K562 (cell line): ENCODE measurements around the gene CYRIA. TPM values are rescaled to one million over a fixed set of nuclear protein-coding genes. Genes with fewer than 3 reads are reported as not detected.

Source experiments
- ATAC-seq: fragments of 200-7000 bp; cut with Tn5 transposase; 3 replicates; pipeline ENCODE4 v1.9.1; 2020; ENCODE audit warnings: moderate library complexity
- BruUV-seq: library from RNA; stranded (reverse); fragments of 400-500 nt; replicated peaks from 2 replicates; lab custom pipeline; 2021; lab: Mats Ljungman, UMichigan
- CTCF ChIA-PET: fragments of 300-600 bp; formaldehyde crosslinking; extraction: SDS; loops from one replicate; lab custom pipeline; 2021; ENCODE audit warnings: low intra/inter-chr PET ratio; lab: Yijun Ruan, JAX
- POLR2A ChIA-PET: fragments of 300-600, 350-650 bp; sonication (Branson Sonifier 250); formaldehyde crosslinking; extraction: SDS; loops from one replicate; lab custom pipeline; 2021; ENCODE audit warnings: antibody characterized with exemption, inconsistent platforms; lab: Yijun Ruan, JAX
- DNase-seq, 4 experiments: peaks; one replicate each; pipeline versions ENCODE4 v3.0.0 to v3.0.0-alpha.2; 2011 to 2018; ENCODE audit warnings: low spot score in 3 of 4, mixed read lengths in 3 of 4; ENCODE audit errors: extremely low read depth in 1 of 4
- FAIRE-seq: peaks from 2 replicates; lab custom pipeline; 2011; peaks lifted over from hg19 to GRCh38; lab: Jason Lieb, UNC
- H2AFZ ChIP-seq: 2 replicates; pipeline ENCODE4 v1.6.0; 2011; ENCODE audit warnings: low read depth, low read length, control low read depth, inconsistent platforms
- H3K27ac ChIP-seq: fragments of 200-600 bp; 3 replicates; pipeline ENCODE4 v1.8.0; 2011; ENCODE audit warnings: low read depth, mild to moderate bottlenecking, control low read depth, inconsistent platforms, low read length, moderate library complexity, mixed read lengths; ENCODE audit errors: extremely low read depth
- H3K27me3 ChIP-seq, 2 experiments: fragments of 300-600 bp in 1 of 2; 2 replicates in 1 of 2; 3 replicates in 1 of 2; pipeline versions ENCODE4 v1.6.0 to v1.8.0; 2011; ENCODE audit warnings: inconsistent platforms in 2 of 2, low read length in 2 of 2, mild to moderate bottlenecking in 1 of 2, mixed read lengths in 1 of 2, moderate library complexity in 1 of 2; ENCODE audit not compliant: control insufficient read depth in 2 of 2, insufficient read depth in 2 of 2
- H3K36me3 ChIP-seq: fragments of 300-600 bp; 3 replicates; pipeline ENCODE4 v1.8.0; 2011; ENCODE audit warnings: mild to moderate bottlenecking, low read length, inconsistent platforms; ENCODE audit not compliant: control insufficient read depth, insufficient read depth
- H3K4me1 ChIP-seq, 2 experiments: fragments of 200-600 bp in 1 of 2; replicated peaks in 1 of 2; 2 replicates in 1 of 2; 3 replicates in 1 of 2; pipeline versions ENCODE4 v1.5.1 to v1.8.0; 2011; ENCODE audit warnings: inconsistent platforms in 2 of 2, low read length in 2 of 2, mild to moderate bottlenecking in 1 of 2, mixed read lengths in 1 of 2, moderate library complexity in 1 of 2; ENCODE audit not compliant: control insufficient read depth in 2 of 2, insufficient read depth in 2 of 2
- H3K4me2 ChIP-seq: 2 replicates; pipeline ENCODE4 v1.6.1; 2011; ENCODE audit warnings: low read length, control low read depth, inconsistent platforms, mixed read lengths; ENCODE audit not compliant: insufficient read depth
- H3K4me3 ChIP-seq: fragments of 200-600 bp; sonication (generic), shearing (Covaris generic); 2 replicates; pipeline ENCODE4 v1.5.1; 2016; ENCODE audit warnings: control low read depth, inconsistent platforms
- H3K79me2 ChIP-seq: fragments of 200-600 bp; 3 replicates; pipeline ENCODE4 v1.8.0; 2011; ENCODE audit warnings: low read length, inconsistent platforms; ENCODE audit not compliant: control insufficient read depth, insufficient read depth
- H3K9ac ChIP-seq, 2 experiments: 2 replicates each; pipeline versions ENCODE4 v1.6.0 to v1.6.1; 2011; ENCODE audit warnings: low read depth in 2 of 2, low read length in 2 of 2, control low read depth in 1 of 2, inconsistent platforms in 1 of 2, mild to moderate bottlenecking in 1 of 2, mixed read lengths in 1 of 2; ENCODE audit not compliant: insufficient read depth in 1 of 2
- H3K9me1 ChIP-seq: one replicate; pipeline ENCODE4 v1.6.0; 2011; ENCODE audit warnings: inconsistent platforms, mild to moderate bottlenecking, low read length, moderate library complexity; ENCODE audit not compliant: control insufficient read depth, insufficient read depth
- H3K9me3 ChIP-seq: replicated peaks from 2 replicates; pipeline ENCODE4 v1.5.1; 2011; ENCODE audit warnings: low read depth, low read length, inconsistent platforms; ENCODE audit not compliant: control insufficient read depth, insufficient read depth
- H4K20me1 ChIP-seq: replicated peaks from 2 replicates; pipeline ENCODE4 v1.6.1; 2011; ENCODE audit warnings: low read length, inconsistent platforms, mixed read lengths; ENCODE audit not compliant: control insufficient read depth, insufficient read depth
- ATF3 ChIP-seq, 2 experiments: fragments of 450-650 bp in 1 of 2; sonication (generic) in 1 of 2; formaldehyde crosslinking in 1 of 2; IDR thresholded peaks in 1 of 2; conservative IDR thresholded peaks in 1 of 2; 2 replicates each; pipeline versions ENCODE4 v1.6.1 to v1.8.1; 2016 to 2023; ENCODE audit warnings: mild to moderate bottlenecking in 2 of 2, moderate library complexity in 2 of 2, inconsistent platforms in 1 of 2, missing genetic modification reagents in 1 of 2
- ATF4 ChIP-seq: fragments of 450-650 bp; formaldehyde crosslinking; IDR thresholded peaks from 2 replicates; pipeline ENCODE4 v1.4.0; 2022; ENCODE audit warnings: mild to moderate bottlenecking, moderate library complexity
- ATF7 ChIP-seq: fragments of 450-650 bp; IDR thresholded peaks from 2 replicates; pipeline ENCODE4 v1.7.1; 2014; ENCODE audit warnings: mild to moderate bottlenecking, moderate library complexity
- CEBPB ChIP-seq: fragments of 450-650 bp; IDR thresholded peaks from 2 replicates; pipeline ENCODE4 v1.6.1; 2016; ENCODE audit warnings: missing genetic modification characterization, missing compliant biosample characterization
- CEBPG ChIP-seq, 3 experiments: fragments of 200-800 bp in 1 of 3; sonication (Bioruptor generic) in 1 of 3; sonication (generic) in 1 of 3; formaldehyde crosslinking in 1 of 3; IDR thresholded peaks in 2 of 3; conservative IDR thresholded peaks in 1 of 3; 2 replicates each; pipeline versions ENCODE4 v1.6.1 to v1.8.0; 2016 to 2022; ENCODE audit warnings: missing compliant biosample characterization in 2 of 3, missing genetic modification characterization in 2 of 3, mild to moderate bottlenecking in 1 of 3, missing genetic modification reagents in 1 of 3
- EGR1 ChIP-seq: fragments of 450-650 bp; conservative IDR thresholded peaks from 2 replicates; pipeline ENCODE4 v1.6.1; 2017; ENCODE audit warnings: mild to moderate bottlenecking
- EZH2 ChIP-seq: IDR thresholded peaks from 2 replicates; pipeline ENCODE4 v1.6.1; 2012; ENCODE audit warnings: low read depth, mild to moderate bottlenecking, inconsistent platforms, low read length, borderline replicate concordance
- JUND ChIP-seq, 2 experiments: IDR thresholded peaks; 2 replicates in 1 of 2; 3 replicates in 1 of 2; pipeline ENCODE4 v1.6.1; 2011; ENCODE audit warnings: borderline replicate concordance in 2 of 2, low read depth in 2 of 2, low read length in 2 of 2, improper control_type of control experiment in 1 of 2, missing biosample characterization in 1 of 2, missing genetic modification characterization in 1 of 2, missing genetic modification reagents in 1 of 2
- MAX ChIP-seq: sonication (generic); formaldehyde crosslinking; IDR thresholded peaks from 2 replicates; pipeline ENCODE4 v1.9.0; 2022; ENCODE audit warnings: mild to moderate bottlenecking, missing genetic modification reagents
- NR2C1 ChIP-seq, 2 experiments: fragments of 450-650 bp; IDR thresholded peaks; 2 replicates each; pipeline ENCODE4 v1.6.1; 2017; ENCODE audit warnings: mild to moderate bottlenecking in 2 of 2, antibody characterized with exemption in 1 of 2, inconsistent platforms in 1 of 2, missing compliant biosample characterization in 1 of 2, missing genetic modification characterization in 1 of 2
- NR2C2 ChIP-seq, 2 experiments: fragments of 200-800 bp in 1 of 2; sonication (Bioruptor generic) in 1 of 2; sonication (generic) in 1 of 2; formaldehyde crosslinking in 1 of 2; IDR thresholded peaks; 2 replicates each; pipeline versions ENCODE4 v1.6.1 to v1.8.0; 2016 to 2022; ENCODE audit warnings: mild to moderate bottlenecking in 1 of 2, missing compliant biosample characterization in 1 of 2, missing genetic modification characterization in 1 of 2, missing genetic modification reagents in 1 of 2
- ZC3H4 ChIP-seq: sonication (generic); formaldehyde crosslinking; IDR thresholded peaks from 2 replicates; pipeline ENCODE4 v1.9.0; 2021; ENCODE audit warnings: missing genetic modification reagents, borderline replicate concordance
- ZNF175 ChIP-seq: fragments of 200-800 bp; sonication (Bioruptor generic); IDR thresholded peaks from 2 replicates; pipeline ENCODE4 v1.6.1; 2016; ENCODE audit warnings: low read depth, mild to moderate bottlenecking, missing genetic modification characterization, missing compliant biosample characterization
- ZNF395 ChIP-seq: fragments of 200-800 bp; sonication (Bioruptor generic); IDR thresholded peaks from 2 replicates; pipeline ENCODE4 v1.6.1; 2017; ENCODE audit warnings: missing genetic modification characterization, missing compliant biosample characterization
- WGBS: fragments of 100-300 bp; shearing (Covaris generic); methylation state at CpG from one replicate; pipeline ENCODE4 v1.1.6; 2016; ENCODE audit warnings: low coverage, mixed read lengths; ENCODE audit not compliant: insufficient coverage; ENCODE audit errors: missing lambda C conversion rate; 5-methylcytosine and 5-hydroxymethylcytosine counted together
- in situ Hi-C: fragments of 300-500 bp; cut with MboI; formaldehyde crosslinking; loops from 4 replicates; pipeline ENCODE4 v1.15.0; 2018; ENCODE audit warnings: inconsistent platforms, mixed read lengths
- intact Hi-C: fragments of 100-400 bp; cut with micrococcal nuclease; formaldehyde crosslinking; loops from 2 replicates; pipeline ENCODE4 v1.14.2; 2022
- polyA plus RNA-seq, 8 experiments: library from polyadenylated mRNA; depleted of rRNA in 4 of 8; stranded (reverse) in 5 of 8; unstranded in 3 of 8; fragments of >200 nt; fragmentation: Nextera tagmentation in 2 of 8; fragmentation: Illumina TruSeq in 1 of 8; extraction: Ambion mirVana in 2 of 8; extraction: Trizol in 1 of 8; gene quantifications; 2 replicates each; pipeline versions ENCODE4 v1.2.1 to v1.2.3, GENCODE V29; 2011 to 2014; ENCODE audit warnings: inconsistent platforms in 1 of 8, missing spikeins in 1 of 8
- total RNA-seq, 7 experiments: library from RNA; depleted of rRNA in 6 of 7; stranded (reverse); fragments of >200 nt in 6 of 7; fragmentation: Illumina TruSeq in 2 of 7; extraction: Trizol in 2 of 7; gene quantifications; 2 replicates each; pipeline versions ENCODE4 v1.2.1 to v1.2.3, GENCODE V29; 2011 to 2021; ENCODE audit warnings: low replicate concordance in 1 of 7

The CYRIA gene
- total and polyA plus RNA-seq, 9 of the 15 experiments (the other 6 are each of a cell fraction or from before 2014, with no cell fraction given), result 0.84 to 5.6 (median 3.0) TPM

GRCh38 chr2:16640867-16641266 is 24.8 kb downstream of the CYRIA start:
- Histone ChIP-seq H3K36me3 (no peaks in the 10 kb centered on the region), H3K4me3 (no peak overlapping the region), H3K79me2 (no peaks in the 10 kb centered on the region), H3K4me1 (peaks cover 10 to 52% of the 10 kb centered on the region in 2 experiments; a peak in 4 of 5 replicates), H3K9me1 (no peaks in the 10 kb centered on the region), H3K27me3 (no peaks in the 10 kb centered on the region), H3K9ac (no peak overlapping the region), H3K4me2 (peak overlapping the region; percentile 6; the same call in 1 of the 2 replicates), H3K9me3 (no peaks in the 10 kb centered on the region), H4K20me1 (no peaks in the 10 kb centered on the region), H2AFZ (no peak overlapping the region), H3K27ac (no peak overlapping the region)
- CTCF ChIA-PET, result no interaction called here
- intact Hi-C loops, result no loop called here
- in situ Hi-C loops, result no loop called here
- BruUV-seq, result no TSS peak
- no peak for FAIRE-seq
- no peak for DNase-seq
- ATAC-seq, result no peak
- 26% methylated on average over 5 of the region's 5 CpGs for WGBS
- POLR2A ChIA-PET, result interaction anchor here (1.8 kb wide), 1 partner anchor 10 kb away, joined by 4 read pairs; no protein-coding TSS in a partner anchor
- TF ChIP-seq CEBPB (tag), result peak; percentile 80
- TF ChIP-seq MAX (CRISPR knock-in tag), result no peak
- TF ChIP-seq ATF3 (IDR thresholded peaks at IDR 0.05), result peak; percentile 93
- TF ChIP-seq ATF3 (CRISPR knock-in tag; conservative IDR thresholded peaks at IDR 0.05), result no peak
- peak; percentile 49; the same call in 1 of the 2 replicates for TF ChIP-seq ZNF395 (CRISPR knock-in tag)
- TF ChIP-seq ATF4 (CRISPR knock-in tag), result peak; percentile 86
- peak; percentile 88 for TF ChIP-seq CEBPG (CRISPR knock-in tag; IDR thresholded peaks at IDR 0.05)
- peak; percentile 96 for TF ChIP-seq CEBPG (tag; conservative IDR thresholded peaks at IDR 0.05 in 1 of 2, IDR thresholded peaks at IDR 0.05 in 1 of 2)
- no peak for TF ChIP-seq ZC3H4 (CRISPR knock-in tag)
- no peak for TF ChIP-seq ZNF175 (CRISPR knock-in tag)
- no peak for TF ChIP-seq EZH2
- TF ChIP-seq NR2C1 (IDR thresholded peaks at IDR 0.05), result no peak
- TF ChIP-seq NR2C1 (tag; IDR thresholded peaks at IDR 0.05), result 0 out of 2 replicates have a peak, but pooled peaks have one; percentile 20
- peak; percentile 54; the same call in 1 of the 2 replicates for TF ChIP-seq ATF7
- TF ChIP-seq NR2C2 (CRISPR knock-in tag; IDR thresholded peaks at IDR 0.05), result no peak
- peak; percentile 65 for TF ChIP-seq NR2C2 (tag; IDR thresholded peaks at IDR 0.05)
- TF ChIP-seq JUND (IDR thresholded peaks at IDR 0.05; ENCODE audit: borderline replicate concordance, low read depth, low read length), result peak; percentile 44; the same call in 1 of the 2 replicates
- TF ChIP-seq JUND (tag; IDR thresholded peaks at IDR 0.05; ENCODE audit: borderline replicate concordance, low read depth, low read length), result no peak
- peak; percentile 66 for TF ChIP-seq EGR1
